Measurements from ENCODE around the gene ZNF410.

GRCh38 chr14:73903028-73903427 lies 16.4 kb downstream of the ZNF410 start:
- TF ChIP-seq HDGF (IDR thresholded peaks at IDR 0.05; ENCODE audit: borderline replicate concordance) = no peak
- no peak for TF ChIP-seq SP1 (IDR thresholded peaks at IDR 0.05)
- TF ChIP-seq ZNF384 (IDR thresholded peaks at IDR 0.05) = no peak
- no peak for TF ChIP-seq FOXM1 (IDR thresholded peaks at IDR 0.05; ENCODE audit: borderline replicate concordance)
- no peak for TF ChIP-seq CTBP1 (IDR thresholded peaks at IDR 0.05; ENCODE audit: borderline replicate concordance)
- TF ChIP-seq SUZ12 (IDR thresholded peaks at IDR 0.05) = no peak
- TF ChIP-seq FOXK2 (IDR thresholded peaks at IDR 0.05) = no peak
- TF ChIP-seq BHLHE40 (IDR thresholded peaks at IDR 0.05; ENCODE audit: borderline replicate concordance) = no peak
